NCI-H2107 treated with DMSO at 0.1 percent for 48 hours (cell line): ENCODE data around the gene CFAP161.

ENCODE experiments used
- DNase-seq: peaks from one replicate; lab custom pipeline; 2025; ENCODE audit not compliant: unreplicated experiment; lab: John Stamatoyannopoulos, UW

CFAP161 gene

DNA sequence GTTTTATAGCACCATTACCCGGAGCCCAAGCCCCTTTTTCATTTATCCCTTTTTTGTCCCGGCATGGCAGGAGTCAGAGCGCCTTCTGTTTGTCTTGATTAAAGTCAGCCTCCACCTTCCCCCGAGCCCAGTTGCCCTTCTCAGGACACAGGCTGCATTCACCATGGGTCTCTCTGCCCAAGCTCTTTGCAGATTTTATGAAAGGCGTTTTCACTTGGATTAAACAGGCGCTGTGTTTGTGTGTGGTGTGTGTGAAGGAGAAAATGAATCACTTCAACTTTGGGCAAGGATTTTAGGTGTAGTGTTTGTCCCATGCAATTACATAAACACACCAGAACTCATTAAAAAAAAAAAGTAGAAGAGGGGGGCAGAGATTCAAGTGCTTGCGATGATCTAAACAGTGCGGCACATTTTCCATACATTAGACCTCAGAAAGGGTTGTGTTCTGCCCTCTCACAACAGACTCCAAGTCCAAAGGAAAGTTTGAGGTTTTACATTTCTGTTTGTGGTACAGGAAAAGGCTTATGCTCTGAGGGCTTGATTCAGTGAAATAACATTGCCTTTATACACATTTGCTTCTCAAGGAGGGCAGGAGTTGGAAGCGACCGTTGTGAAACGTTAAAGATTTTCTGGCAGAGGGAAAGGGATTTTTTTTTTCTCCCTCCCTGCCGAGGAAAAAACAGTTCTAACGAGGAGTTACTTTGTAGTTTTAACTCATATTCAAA is 48.1 kb downstream of the CFAP161 start:
- DNase-seq, result no peak

DNA sequence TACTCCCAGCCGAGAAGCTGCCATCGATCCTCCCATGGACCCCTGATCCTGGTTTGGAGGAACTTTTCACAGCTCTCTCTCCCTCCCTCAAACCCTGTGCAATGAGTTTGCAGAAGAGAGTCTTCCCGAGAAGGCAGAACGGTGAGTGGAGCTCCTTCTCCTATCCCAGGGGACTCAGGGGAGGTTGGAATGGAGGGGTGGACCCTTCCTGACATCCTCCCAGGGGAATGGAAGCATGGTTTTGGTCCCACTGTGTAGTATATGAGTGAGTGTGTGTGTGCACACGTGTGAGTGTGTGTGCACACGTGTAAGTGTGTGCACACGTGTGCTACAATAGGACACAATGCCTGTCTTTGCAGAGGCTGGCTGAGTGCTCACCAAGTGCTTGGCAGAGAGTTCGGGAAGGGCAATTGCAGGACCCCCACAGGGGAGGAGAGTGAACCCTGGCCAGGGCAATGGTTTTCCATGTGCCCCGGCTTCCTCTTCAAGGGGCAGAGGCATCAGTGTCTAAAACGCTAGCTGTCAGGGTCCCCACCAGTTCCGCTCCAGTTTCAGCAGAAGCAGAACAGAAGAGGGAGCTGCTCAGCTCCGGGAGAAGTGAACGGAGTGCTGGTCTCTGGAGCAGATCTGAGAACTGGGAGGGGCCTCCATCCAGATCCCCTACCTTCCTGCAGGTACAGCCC is 48.8 kb downstream of the CFAP161 start:
- DNase-seq, result no peak

DNA sequence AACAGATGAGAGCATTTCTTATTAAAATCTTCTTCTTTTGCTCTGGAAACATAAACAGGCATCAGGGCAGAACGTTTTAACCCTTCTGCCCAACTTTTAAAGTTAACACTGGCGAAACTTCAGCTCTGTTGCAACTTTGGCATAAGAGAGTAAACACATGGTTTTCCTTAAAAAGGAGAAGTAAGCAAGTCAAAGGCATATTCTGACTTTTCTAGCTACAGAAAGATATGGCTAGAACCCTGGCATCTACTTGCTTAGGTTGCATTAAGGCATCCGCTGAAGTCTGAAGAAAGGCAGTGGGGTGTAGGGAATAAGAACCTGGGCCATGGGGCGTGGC is 49.3 kb downstream of the CFAP161 start:
- DNase-seq, result no peak

DNA sequence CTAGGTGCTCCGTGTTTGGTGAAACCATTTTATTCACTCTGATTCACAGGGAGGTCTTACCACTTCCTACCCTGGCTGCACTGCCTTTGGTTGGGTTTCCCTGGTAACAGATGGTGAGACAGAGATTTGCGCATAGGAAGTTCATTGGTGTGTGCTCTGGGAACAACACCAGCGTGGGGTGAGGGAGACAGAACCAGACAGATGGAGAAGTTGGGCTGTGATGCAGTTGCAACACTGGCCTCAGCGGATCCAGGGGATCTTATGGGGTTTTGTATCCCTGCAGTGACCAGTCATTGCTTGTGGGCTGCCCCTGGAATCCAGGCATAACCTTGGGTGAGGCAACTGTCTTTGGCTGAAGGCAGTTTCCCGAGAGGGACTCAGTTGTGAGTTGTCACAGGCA is 50.1 kb downstream of the CFAP161 start:
- no peak for DNase-seq

DNA sequence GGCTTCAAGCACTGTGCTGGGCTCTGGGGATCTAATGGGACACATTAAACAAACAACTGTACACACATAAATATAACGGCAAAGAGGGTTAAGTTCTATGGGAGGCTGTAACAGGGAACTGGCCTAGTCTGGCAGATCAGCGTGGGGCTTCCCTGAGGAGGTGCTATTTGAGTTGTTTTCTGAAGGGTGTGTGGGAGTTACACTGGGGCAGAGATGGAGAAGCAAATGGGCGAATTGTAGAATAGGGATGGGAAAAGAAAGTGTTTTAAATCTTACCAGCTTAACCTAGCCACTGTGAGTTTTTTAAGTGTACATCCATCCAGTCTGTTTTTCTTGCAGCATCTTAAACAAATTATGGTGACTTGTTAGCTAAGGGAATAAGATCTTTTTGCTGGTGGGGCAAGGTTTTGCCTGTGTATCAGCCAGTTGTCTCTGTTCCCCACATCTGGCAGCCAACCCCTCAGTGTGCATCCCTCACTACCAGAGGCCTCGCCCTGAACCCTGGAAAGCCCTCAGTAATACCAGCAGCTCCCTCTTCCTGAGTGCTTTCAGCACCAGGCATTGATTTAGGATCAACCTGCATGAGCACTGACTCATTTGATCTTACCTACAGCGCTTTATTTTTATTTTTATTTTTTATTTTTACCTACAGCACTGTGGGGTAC is 51.7 kb downstream of the CFAP161 start:
- DNase-seq, result no peak

DNA sequence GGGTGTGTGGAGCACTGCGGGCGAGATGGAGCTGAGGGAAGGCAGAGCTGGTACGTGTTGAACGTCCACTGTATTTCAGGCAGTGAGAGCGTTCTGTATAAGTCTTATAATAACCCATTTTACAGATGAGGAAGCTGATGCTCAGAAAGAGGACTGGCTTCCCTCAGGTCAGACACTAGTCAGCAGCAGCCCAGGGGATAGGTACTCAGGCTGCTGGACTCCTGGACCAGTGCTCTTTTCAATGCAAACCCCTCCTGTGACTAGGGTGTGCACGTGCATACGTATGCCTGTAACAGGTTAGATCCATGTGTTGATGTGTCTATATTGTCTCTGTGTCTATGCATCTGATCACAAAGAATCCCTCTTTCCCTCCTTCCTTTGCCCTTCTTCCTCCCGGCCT is 54.3 kb downstream of the CFAP161 start:
- no peak for DNase-seq

DNA sequence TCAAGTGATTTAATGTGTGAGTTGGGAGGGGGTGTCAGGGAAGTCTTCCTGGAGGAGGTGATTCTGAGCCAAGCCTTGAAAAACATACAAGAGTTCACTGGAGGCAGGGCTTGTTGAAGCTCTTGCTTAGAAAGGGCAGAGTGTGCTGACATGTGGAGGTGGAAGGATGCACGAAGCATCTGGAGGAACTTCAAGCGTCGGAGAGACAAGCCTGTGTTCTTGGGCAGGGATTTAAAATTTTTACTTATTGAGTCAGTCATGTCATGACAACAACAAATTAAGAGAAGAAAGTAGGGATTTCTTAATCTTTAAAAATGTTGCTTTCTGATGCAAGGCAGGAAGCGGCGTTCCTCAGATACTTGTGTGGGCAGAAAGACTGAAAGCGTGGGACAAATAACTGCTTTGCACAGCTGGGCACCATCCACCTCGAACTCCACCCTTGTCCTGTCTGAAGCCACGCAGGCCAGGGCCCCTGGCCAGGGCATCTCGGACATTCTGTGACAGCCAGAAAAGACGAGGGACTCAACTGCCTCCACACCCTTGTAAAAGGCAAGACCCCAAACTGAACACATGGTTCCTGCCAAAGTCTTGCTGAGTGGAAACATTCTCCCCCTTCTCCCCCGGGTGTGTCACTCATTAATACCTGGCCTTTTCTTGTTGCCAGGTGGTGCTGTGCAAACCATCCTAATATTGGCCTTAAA is 55.7 kb downstream of the CFAP161 start:
- no peak for DNase-seq

DNA sequence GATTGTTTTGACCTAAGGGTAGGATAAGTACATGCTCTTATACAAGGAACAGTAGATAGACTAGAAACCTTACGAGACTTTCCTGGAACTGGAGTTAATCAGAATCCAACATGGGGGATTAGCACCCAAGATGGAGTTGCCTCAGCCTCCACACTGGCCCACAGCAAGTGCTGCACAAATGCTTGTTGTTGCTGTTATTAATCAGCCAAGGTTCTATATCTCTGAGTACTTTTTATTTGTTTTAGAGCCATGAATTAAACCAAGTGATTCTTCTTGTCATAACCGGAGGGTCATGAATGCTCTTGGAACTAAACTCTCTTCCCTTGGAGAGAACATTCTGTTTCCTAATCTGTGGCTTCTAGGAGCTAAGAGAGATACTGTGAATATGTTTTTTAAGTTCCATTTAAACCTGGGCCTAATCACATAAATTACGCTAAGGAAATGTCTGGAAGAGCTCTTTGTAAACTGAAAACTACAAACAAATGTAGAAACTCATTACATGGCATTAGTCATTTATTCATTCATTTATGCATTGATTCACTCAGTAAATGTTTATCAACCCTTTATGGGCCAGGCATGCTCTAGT is 56.9 kb downstream of the CFAP161 start:
- DNase-seq, result no peak

DNA sequence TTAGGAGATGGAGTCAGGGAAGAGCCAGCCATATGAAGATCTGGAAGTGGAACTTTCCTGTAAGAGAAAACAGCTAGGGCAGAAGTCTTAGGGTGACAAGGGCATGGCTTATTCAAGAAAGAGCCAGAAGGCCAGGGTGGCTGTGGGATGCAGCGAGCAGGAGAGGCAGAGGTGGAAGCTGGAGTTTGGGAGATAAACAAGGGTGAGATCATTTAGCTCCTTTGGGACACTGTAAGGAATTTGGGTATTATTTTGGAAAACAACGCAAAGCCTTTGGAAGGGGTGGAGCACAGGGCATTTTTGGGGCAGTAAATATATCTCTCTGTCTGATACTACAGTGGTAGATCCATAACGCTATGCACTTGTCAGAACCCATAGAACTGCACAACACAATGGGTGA is 57.6 kb downstream of the CFAP161 start:
- DNase-seq, result no peak

DNA sequence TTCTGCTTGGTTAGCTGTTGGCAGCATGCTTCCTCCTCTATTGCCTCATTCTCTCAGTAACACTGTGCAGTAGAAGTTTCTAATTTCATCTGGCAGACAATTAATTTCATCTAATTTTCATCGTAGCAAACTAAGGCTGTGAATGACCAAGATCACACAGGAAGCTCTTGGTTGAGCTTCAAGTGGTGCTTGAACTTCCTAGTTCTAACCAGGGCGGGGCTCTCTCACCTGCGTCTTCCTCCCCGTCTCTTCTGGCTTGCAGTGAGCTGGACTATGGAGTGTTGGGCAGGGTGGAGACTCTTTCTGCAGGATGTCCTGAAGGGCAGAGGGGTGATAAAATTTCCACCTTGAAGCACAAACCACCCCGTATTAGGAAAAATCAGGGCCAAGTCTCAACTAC is 60.7 kb downstream of the CFAP161 start:
- no peak for DNase-seq

DNA sequence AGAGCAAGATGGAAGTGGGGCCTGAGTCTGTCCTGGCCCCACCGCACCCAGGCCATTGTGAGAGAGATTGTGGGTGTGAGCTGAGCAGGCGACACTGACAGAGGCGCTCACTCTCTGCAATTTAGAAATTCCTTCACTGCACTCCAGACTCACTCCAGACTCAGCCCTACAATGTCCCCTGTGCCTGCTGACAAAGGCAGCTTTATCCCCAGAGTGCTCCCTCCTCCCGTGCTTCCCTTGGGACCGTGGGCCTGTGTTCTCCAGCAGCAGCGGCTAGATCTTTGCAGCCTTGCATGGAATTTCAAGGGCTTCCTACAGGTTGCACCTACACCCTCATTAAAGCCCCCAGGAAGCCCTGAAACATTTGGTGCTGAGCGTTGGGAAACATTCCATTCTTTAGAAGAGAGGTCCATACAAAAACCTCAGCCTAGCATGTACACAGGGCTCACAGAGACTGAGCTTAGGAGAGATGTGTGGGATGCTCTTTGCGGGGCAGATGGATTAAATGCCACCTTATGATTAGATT is 61.3 kb downstream of the CFAP161 start:
- peak; percentile 41 for DNase-seq

DNA sequence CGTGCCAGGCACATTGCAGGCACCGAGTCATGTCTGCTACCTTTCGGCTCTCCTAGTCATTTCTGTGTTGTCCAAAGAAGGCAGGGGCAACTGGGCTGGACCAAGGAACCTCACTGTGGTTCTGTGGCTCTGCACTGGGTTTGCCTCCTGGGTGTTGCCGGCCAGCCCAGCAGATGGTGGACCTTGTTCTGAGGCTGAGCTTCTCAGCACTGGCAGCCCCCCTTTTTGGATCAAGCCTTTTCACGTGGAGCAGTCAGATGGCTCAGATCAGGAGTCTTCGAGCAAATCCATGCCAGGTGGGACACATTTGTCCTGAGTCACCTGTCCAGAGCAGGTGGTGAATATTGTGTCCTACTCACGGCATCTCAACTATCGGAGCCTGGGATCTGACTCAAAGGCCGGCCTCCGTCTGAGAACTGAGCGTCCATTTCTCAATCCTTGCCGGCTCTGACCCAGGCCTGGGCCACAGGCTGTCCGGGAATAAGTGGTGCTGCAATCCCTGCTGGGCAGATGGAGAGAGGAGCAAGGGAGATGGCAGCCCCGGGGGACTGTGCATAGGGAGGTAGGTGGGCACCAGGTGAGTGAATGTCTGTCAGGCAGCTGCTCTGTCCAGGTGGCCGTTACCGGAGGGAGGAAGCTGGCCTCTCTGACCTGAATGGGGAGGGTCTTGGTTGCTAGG is 62.6 kb downstream of the CFAP161 start, which contains the start of gene IL16:
IL16 (plus strand) TSS at position 304 of the 679 bp plus-strand sequence. CDS start 28,521 bp downstream, outside the sequence.
- no peak for DNase-seq

DNA sequence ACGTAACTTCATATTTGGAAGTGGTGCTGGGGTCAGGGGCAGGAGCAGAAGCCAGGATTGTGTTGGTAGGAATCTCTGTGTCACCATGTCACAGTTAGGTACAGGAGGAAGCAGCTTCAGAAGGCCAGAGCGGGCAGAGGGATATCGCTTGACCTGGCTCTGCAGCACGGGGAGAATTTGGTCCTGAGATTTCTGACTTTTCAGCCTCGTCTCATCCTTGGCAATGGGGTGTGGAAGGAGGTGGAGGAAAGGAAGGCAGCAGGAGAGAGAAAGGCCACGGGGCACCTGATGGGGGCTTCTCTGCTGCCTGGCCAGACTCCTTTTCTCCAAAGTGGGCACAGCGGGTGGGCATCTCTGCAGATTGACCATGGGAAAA is 63.2 kb downstream of the CFAP161 start:
- no peak for DNase-seq

DNA sequence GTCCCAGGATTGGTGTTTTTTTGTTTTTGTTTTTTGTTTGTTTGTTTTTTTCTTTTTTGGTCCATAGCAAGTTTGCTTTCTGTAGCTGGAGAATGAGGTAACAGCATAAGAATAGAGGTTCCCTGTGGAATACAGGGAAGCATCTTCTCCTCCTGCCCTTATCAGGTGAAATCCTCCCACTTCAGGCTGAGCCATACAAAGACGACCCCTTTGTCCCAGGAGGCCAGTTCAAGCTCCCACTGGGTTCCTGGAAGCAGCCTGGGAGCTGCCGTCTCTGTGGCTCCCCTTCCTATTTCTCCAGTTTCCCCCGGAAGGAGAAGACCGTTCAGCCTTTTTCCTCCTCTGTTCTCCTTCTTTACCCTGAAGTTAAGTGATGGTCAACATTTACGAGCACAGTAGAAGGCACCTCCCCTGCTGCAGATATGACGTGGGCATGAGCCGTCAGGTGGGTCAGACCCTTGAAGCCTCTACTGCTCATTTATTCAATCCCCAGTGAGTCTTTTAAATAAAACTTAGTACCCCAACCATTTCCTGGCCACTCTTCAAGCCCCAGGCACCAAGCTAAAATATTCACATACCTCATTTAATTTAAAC is 63.7 kb downstream of the CFAP161 start:
- no peak for DNase-seq
